HG03103 (cell line): Measurements from ENCODE around the gene MOCOS.

Experiments used
- ATAC-seq: cut with Tn5 transposase; IDR thresholded peaks from one replicate; pipeline ENCODE4 v1.9.1; 2021; ENCODE audit warnings: low read depth; ENCODE audit not compliant: unreplicated experiment

Gene MOCOS

DNA sequence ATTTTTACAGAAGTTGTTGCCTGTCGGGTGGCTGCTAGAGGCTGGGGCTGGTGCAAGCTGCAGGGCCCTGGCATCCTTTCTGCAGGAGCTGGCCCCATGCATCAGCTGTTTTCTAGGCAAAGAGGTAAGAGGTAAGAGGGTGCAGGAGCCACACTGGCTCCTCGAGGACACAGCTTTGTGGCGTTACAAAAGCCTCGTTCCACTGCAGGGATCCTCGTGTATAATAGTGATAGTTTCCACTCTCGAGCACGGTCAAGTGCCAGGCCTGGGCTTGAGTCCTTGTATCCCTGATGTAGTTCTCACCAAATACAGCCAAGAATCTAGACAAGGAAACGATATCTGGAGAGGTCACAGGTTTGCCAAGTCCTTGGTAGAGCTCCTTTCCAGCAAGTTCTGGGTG is 77.0 kb downstream of the MOCOS start:
- ATAC-seq, result no peak

DNA sequence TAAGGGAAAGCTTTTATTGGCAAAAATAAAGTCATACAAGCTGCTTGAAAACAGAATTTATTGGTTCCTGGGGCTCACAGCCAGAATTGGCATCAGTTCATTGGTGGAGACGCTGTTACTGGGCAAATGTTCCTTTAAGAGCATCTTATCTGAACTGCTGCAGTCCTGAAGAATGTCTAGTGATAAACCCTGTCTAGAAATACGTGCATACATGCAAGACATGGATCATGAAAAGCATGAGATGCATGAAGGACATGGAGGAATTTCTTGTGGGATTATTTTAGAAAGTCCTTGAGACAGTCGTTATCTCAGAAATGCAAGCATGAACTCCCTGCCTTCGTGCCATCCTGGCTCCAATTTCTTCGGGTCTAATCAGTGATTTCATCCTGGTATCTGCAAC is 77.7 kb downstream of the MOCOS start:
- ATAC-seq, result no peak

DNA sequence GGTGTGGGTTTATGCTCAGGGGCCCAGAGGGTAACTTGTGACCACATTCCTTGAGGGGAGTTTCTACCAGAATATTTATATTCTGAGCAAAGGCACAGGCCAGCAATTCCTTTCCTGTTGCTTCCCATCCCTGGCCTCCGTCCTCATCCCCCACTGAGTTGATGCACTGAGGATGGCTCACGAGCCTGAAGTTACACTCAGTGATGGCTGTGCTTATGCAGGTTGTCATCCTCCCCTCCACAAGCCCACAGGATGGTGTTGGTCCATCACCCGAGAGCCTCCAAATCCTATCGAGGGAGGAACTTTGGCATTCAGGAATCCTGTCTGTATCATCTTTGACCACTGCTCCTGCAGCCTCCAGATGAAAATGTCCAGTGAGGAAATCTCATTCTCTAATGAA is 81.9 kb downstream of the MOCOS start:
- no peak for ATAC-seq

DNA sequence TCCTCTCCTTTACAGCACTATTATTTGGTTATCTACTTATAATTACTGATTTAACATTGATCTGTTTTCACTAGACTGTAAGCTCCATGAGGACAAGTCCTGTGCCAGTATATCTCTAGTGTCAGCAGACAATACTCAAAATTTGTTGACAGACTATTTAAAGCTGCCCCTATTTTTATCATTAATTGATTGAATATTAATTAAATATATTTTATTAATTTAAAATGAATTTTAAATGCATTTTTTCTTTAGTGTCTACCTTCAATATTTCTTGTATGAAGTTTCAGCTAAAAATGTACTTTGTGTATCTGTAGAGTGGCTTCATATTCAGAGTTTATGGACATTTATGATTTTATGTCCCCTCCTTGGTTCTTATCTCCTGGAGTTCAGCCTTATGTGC is 83.9 kb downstream of the MOCOS start:
- no peak for ATAC-seq

- ATAC-seq, result no peak
Observed at GRCh38 chr18:36273347-36273746, 86.0 kb downstream of the MOCOS start.

DNA sequence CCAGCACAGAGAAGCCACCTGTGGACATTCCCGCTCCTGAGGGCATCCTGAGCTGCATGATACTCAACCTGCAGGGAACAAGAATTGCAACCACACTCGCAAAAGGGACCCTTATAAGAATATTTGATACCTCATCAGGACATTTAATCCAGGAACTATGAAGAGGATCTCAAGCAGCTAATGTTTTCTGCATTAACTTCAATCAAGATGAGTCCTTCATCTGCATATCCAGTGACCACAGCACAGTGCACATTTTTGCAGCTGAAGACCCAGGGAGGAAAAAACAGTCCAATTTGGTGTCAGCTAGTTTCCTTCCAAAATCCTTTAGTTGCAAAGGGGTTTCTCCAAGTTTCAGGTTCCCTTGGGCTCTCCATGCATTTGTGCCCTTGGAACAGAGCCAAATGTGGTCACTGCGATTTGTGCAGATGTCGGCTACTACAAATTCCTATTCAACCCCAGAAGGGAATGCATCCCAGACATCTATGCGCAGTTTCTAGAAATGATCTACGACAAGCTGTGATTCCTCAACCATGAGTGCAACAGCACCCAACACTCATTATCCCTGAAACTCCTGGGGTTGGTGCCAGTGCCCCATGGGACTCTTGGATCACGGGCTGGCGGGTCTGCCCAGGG is 86.9 kb downstream of the MOCOS start:
- ATAC-seq, result no peak

GRCh38 chr18:36275561-36275960 is 88.3 kb downstream of the MOCOS start:
- ATAC-seq, result no peak

- no peak for ATAC-seq
Observed at GRCh38 chr18:36279001-36279400, 91.7 kb downstream of the MOCOS start.

- ATAC-seq, result no peak
Observed at GRCh38 chr18:36281936-36282335, 94.6 kb downstream of the MOCOS start.

DNA sequence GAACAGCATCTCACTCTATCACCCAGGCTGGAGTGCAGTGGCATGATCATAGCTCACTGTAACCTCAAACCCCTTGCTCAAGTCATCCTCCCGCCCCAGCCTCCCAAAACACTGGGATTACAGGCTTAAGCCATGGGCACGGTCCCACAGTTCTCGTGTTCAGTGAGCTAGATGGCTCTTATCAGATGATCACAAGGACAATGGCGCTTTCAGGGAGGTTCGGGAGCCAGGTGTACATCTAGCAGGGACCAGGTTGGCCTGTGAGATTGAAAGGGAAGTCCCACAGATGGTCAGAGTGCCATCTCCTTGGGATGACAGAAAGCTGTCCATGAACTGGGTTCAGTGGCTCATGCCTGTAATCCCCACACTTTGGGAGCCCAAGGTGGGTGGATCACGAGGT is 96.2 kb downstream of the MOCOS start:
- ATAC-seq, result no peak

DNA sequence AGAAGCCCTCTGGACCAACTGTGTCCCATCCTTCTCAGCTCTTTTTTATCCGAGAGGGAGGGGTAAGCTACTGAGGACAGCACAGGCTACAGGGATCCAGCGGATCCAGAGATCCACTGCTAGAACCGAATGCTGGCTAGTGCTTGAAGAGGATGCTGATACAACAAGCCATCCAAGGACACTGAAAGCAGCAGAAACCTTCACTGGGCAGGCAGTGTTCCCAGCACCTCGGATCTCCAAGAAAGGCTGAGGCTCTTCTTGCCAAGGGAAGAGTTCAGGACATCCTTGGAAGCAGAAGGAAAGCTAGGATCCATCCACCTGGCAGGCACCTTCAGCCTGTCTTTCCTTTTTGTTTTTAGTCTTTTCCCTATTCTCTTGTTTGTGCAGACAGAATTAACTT is 97.0 kb downstream of the MOCOS start:
- no peak for ATAC-seq

DNA sequence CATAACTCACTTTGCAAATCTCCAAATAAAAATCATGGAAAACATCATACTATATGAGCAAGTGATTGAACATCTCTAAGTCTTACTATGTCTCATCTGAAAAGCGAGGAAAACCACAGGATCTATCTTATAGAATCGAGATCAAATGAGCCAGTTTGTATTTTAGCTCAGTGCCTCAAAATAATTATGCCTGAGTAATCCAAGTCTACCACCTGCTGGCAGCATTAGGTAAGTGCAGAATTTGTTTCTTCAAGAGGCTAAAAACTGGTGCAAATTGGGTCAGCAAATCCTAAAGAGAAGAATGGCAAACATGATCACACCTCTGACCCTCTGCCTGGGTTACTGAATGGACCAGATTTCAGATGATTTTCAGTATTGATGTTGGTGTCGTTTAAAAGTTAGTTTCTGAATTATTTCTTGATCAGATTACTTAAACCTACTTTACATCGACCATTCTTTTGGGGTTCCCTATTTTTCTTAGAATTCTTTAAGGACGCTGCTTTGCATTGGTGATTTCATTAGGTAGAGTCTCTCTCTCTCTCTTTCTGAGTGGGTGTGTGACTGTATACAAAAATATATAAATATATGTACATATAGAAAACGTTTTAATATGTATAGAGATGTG is 97.5 kb downstream of the MOCOS start:
- no peak for ATAC-seq

DNA sequence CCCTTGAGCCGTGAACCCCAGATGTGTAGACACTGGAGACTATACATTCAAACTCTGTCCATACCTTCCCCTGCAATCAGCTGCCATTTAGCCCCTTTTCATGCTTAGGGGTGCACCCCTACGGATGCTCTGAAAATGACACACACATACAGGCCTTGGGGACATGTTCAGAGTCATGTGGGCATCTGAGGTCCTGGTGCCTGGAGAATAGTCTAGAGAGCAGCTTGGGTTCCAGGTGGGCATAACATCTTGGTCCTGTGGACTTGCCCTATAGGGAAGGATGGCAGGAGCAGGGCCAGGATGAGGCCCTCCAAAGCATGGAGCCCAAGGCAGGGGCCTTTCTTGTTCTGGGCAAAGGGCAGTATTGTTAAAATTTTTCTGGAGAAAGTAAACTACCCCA is 100.4 kb downstream of the MOCOS start:
- no peak for ATAC-seq

DNA sequence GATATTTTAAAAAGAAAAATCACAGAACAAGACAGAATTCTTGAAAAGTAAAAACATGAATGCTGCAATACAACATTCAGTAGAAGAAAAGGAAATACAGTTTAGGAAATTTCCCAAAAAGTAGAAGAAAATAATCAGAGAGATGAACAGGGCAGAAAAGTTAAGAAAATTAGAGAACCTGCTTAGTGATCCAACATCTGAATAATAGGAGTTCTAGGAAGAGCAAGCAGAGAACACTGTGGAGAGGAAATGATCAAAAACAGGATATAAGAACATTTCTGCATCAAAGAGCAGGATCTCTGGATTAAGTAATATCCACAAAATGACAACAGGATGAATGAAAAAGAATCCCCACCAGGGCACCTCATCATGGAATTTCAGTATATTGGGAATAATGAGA is 101.4 kb downstream of the MOCOS start:
- ATAC-seq, result no peak

- no peak for ATAC-seq
Observed at GRCh38 chr18:36294031-36294430, 106.7 kb downstream of the MOCOS start.

DNA sequence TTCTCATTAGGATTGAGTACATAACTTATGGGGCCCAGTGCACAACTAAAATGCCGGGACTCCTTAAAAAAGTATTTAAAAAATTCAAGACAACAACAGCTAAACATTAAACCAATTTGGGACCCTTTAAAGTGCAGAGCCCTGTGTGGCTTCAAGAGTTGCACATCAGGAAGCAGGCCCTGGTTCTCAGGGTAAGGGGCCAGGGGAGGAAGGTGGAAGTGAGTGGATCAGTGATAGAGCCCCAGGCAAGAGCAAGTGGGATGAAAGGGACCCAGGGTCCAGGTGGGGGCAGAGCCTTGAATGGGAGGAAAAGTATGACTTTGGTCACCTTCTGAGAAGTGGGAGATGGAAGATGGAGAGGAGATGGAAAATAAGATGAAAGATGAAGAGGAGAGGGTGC is 107.9 kb downstream of the MOCOS start:
- ATAC-seq, result no peak

GRCh38 chr18:36295880-36296301 is 108.6 kb downstream of the MOCOS start:
- ATAC-seq, result no peak

DNA sequence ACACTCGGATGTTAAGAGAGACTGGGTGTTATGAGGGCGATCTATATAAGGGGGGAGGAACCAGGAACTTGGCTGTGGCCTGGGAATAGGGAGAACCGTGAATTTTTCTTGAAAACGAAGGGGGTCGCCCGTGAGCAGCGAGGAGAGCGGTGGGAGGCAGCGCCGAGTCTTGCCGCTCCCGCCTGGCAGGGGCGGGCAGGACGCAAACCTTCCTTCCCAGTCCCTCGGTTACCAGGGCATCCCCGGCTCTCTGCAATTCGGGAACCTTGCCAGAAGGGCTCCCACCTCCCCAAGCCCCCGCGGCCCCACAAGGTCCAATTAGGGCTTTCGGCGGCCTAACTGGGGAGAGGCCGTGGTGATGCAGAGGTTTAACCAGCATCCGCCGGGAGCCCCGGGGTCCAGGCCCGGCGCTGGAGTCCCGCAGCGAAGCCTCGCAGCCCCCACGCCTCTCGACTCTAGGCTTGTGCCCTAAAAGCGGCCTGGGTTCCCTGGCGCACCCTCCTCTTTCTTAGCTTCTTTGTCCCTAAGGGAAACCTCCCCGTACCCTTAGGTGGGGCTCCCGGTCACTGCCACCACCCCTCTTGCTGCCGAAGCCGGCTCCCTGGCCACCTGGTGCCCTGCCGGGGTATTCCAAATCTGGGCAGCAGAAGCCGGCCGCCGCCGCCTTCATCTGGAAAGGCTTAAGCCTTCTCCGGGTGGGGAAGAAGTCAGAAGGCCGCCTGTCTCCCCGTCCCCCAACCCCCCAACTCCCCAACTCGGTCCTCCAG is 109.5 kb downstream of the MOCOS start:
- ATAC-seq, result no peak

DNA sequence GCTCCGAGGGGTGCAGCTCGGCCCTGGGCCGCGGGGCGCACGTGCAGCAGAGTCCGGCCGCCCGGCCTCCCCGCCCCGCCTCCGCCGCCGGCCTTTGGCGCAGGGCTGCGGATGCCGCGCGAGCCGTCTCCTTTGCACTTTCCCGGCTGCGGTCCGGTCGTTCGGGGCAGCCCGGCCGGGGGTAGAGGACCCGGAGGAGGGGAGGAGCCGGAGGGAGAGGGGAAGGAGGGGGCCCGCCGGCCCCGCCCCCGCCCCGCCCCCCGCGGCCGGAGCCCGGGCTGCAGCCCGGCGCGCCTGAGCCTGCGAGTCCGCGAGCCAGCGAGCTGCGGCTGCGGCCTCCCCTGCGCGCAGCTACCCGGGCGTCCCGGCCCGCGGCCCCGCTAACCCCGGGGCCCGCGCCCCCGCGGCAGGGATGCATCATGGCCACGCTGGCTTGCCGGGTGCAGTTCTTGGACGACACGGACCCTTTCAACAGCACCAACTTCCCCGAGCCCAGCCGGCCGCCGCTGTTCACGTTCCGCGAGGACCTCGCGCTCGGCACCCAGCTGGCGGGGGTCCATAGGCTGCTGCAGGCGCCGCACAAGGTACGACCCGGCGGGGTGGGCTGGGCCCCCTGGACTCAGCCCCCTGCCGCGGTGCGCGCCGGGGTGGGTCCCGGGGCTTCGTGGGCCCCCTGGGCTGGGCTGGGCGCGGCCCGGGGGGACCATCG is 110.3 kb downstream of the MOCOS start, which contains the start of gene FHOD3:
FHOD3 (plus strand) TSS at position 297 of the 709 bp plus-strand sequence; CDS start at position 420, 123 bp downstream.
- ATAC-seq, result no peak

- ATAC-seq, result no peak
Observed at GRCh38 chr18:36298126-36298741, 110.9 kb downstream of the MOCOS start.

- ATAC-seq, result no peak
Observed at GRCh38 chr18:36299015-36299414, 111.7 kb downstream of the MOCOS start.
